ENCODE data around the gene TJP1.
"Not testable (repeated sequence)": the region's sequence is repeated elsewhere in the genome, so short reads cannot be mapped to it uniquely, and the experiment has no call there.

TJP1 gene

GRCh38 chr15:29790607-29791006 is 31.7 kb downstream of the TJP1 start:
- ChIA-PET CTCF (no interaction called here), POLR2A (no interaction called here)
- DNase-seq (ENCODE audit: extremely low spot score), result no peak
- TF ChIP-seq CTCF (IDR thresholded peaks at IDR 0.05; ENCODE audit: control extremely low read depth, extremely low read depth, low read depth, missing control alignments), result no peak

GRCh38 chr15:29789871-29790270 is 32.4 kb downstream of the TJP1 start:
- CTCF ChIA-PET, result no interaction called here
- POLR2A ChIA-PET, result no interaction called here
- no peak for DNase-seq (ENCODE audit: extremely low spot score)
- no peak for TF ChIP-seq CTCF (IDR thresholded peaks at IDR 0.05; ENCODE audit: control extremely low read depth, extremely low read depth, low read depth, missing control alignments)

- POLR2A ChIA-PET, result no interaction called here
- DNase-seq (ENCODE audit: extremely low spot score), result no peak
- CTCF ChIA-PET, result no interaction called here
- no peak for TF ChIP-seq CTCF (IDR thresholded peaks at IDR 0.05; ENCODE audit: control extremely low read depth, extremely low read depth, low read depth, missing control alignments)
Measured at GRCh38 chr15:29788433-29789034, 33.7 kb downstream of the TJP1 start.

- no peak for TF ChIP-seq CTCF (IDR thresholded peaks at IDR 0.05; ENCODE audit: control extremely low read depth, extremely low read depth, low read depth, missing control alignments)
- CTCF ChIA-PET, result no interaction called here
- DNase-seq (ENCODE audit: extremely low spot score), result no peak
- POLR2A ChIA-PET, result no interaction called here
Measured at GRCh38 chr15:29787767-29788166, 34.5 kb downstream of the TJP1 start.

GRCh38 chr15:29785642-29786041 is 36.6 kb downstream of the TJP1 start:
- CTCF ChIA-PET, result interaction anchor here (1.0 kb wide), 1 partner anchor 35 kb away, joined by 3 read pairs; no protein-coding TSS in a partner anchor
- POLR2A ChIA-PET, result no interaction called here
- DNase-seq (ENCODE audit: extremely low spot score), result no peak
- no peak for TF ChIP-seq CTCF (IDR thresholded peaks at IDR 0.05; ENCODE audit: control extremely low read depth, extremely low read depth, low read depth, missing control alignments)

GRCh38 chr15:29785136-29785535 is 37.1 kb downstream of the TJP1 start:
- ChIA-PET CTCF (interaction anchor here (1.0 kb wide), 1 partner anchor 34 kb away, joined by 3 read pairs; no protein-coding TSS in a partner anchor), POLR2A (no interaction called here)
- DNase-seq (ENCODE audit: extremely low spot score), result no peak
- no peak for TF ChIP-seq CTCF (IDR thresholded peaks at IDR 0.05; ENCODE audit: control extremely low read depth, extremely low read depth, low read depth, missing control alignments)

GRCh38 chr15:29784413-29784812 is 37.9 kb downstream of the TJP1 start:
- no peak for DNase-seq (ENCODE audit: extremely low spot score)
- POLR2A ChIA-PET, result no interaction called here
- no peak for TF ChIP-seq CTCF (IDR thresholded peaks at IDR 0.05; ENCODE audit: control extremely low read depth, extremely low read depth, low read depth, missing control alignments)
- CTCF ChIA-PET, result no interaction called here

GRCh38 chr15:29782816-29783215 is 39.5 kb downstream of the TJP1 start:
- POLR2A ChIA-PET; DNase-seq (ENCODE audit: extremely low spot score); CTCF ChIA-PET: not testable (repeated sequence)
